CD4-positive, alpha-beta T cell treated with Interleukin-4 for 1 hour (primary cell): ENCODE measurements around the gene HIP1.
"Not testable (repeated sequence)": the region's sequence is repeated elsewhere in the genome, so short reads cannot be mapped to it uniquely, and the experiment has no call there.

Experiments
- DNase-seq, 2 donors: peaks; one replicate each; pipeline ENCODE4 v3.0.0-alpha.2; 2020 to 2022

The HIP1 gene

DNA sequence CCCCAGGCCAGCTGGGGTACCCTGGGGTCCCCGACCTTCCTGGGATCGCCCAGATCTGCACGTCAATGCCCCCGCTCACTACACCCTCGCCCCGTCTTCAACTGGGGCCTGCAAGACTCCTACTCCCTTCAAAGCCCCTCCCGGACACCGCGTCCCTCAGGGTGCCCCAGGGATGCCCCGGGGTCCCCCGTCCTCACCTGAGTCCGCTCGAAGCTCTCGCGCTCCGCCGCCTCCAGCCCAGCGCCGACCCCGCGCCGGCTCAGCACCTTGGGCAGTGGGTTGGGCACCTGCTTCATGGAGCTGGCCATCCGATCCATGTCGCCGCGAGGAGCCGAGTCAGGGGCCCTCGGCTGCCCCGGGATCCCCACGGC, at the start of gene HIP1:
TSS of gene HIP1 (minus strand) at position 338 of the 371 bp plus-strand sequence. CDS start at position 317, 21 bp downstream.
- no peak for DNase-seq

DNA sequence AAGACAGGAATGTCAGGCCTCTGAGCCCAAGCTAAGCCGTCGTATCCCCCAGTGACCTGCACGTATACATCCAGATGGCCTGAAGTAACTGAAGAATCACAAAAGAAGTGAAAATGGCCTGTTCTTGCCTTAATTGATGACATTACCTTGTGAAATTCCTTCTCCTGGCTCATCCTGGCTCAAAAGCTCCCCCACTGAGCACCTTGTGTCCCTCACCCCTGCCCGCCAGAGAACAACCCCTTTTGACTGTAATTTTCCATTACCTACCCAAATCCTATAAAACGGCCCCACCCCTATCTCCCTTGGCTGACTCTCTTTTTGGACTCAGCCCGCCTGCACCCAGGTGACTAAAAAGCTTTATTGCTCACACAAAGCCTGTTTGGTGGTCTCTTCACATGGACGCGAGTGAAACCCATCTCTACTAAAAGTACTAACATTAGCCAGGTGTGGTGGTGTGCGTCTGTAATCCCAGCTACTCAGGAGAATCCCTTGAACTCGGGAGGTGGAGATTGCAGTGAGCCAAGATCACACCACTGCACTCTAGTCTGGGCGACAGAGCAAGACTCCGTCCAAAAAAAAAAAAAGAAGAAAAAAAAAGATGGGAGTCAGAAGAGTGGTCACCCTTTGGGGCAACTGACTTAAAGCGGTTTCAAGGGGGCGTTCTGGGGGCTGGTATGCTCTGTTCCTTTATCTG, 49.6 kb upstream of the HIP1 start:
- not testable (repeated sequence) for DNase-seq

- not testable (repeated sequence) for DNase-seq
Observed at GRCh38 chr7:75783058-75783457, 44.3 kb upstream of the HIP1 start.

DNA sequence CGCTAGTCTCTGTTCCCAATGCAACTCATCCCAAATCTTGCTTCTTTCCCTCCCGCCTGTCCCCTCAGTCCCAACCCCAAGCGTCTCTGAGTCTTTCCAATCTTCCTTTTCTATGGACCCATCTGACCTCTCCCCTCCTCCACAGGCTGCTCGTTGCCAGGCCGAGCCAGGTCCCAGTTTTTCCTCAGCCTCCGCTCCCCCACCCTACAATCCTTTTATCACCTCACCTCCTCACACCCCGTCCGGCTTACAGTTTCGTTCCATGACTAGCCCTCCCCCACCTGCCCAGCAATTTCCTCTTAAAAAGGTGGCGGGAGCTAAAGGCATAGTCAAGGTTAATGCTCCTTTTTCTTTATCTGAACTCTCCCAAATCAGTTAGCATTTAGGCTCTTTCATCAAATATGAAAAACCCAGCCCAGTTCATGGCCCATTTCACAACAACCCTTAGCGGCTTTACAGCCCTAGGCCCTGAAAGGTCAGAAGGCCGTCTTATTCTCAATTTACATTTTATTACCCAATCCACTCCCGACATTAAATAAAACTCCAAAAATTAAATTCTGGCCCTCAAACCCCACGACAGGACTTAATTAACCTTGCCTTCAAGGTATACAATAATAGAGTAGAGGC, 42.0 kb upstream of the HIP1 start:
- not testable (repeated sequence) for DNase-seq

DNA sequence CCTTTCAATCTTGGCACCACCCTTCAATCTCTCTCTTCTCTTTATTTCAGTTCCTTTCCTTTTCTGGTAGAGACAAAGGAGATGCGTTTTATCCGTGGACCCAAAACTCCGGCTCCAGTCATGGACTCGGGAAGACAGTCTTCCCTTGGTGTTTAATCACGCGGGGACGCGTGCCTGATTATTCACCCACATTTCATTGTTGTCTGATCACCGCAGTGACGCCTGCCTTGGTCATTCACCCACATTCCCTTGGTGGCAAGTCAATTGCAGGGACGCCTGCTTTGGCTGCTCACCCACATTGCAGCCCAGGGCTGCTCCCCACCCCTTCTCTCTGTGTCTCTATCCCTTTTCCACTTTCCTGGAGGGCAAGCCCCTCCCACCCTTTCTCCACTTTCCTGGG, 40.8 kb upstream of the HIP1 start:
- DNase-seq: not testable (repeated sequence)

DNA sequence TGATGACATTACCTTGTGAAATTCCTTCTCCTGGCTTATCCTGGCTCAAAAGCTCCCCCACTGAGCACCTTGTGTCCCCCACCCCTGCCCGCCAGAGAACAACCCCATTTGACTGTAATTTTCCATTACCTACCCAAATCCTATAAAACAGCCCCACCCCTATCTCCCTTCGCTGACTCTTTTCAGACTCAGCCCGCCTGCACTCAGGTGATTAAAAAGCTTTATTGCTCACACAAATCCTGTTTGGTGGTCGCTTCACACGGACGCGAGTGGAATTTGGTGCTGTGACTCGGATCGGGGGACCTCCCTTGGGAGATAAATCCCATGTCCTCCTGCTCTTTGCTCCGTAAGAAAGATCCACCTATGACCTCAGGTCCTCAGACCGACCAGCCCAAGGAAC, 40.3 kb upstream of the HIP1 start:
- DNase-seq: not testable (repeated sequence)

DNA sequence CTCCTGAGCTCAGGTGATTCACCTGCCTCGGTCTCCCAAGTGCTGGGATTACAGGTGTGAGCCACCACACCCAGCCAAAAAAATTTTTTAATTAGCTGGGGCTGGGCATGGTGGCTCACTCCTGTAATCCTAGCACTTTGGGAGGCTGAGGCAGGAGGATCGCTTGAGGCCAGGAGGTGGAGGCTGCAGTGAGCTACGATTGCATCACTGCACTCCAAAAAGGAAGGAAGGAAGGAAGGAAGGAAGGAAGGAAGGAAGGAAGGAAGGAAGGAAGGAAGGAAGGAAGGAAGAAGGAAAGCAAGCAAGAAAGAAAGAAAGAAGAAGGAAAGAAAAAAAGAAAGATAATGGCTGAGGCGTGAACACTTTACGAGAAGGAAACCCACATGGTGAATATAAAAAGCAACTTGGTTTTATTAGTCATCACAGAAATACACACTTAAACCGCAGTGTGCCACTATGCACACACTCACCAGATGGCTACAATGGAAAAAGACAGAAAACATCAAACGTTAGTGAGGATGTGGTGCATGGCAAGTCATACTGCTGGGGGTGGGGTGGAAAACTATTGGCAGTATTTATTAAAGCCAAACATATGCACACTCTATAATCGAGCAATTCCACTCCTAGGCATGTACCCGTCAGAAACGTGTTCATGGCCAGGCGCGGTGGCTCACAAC, 37.7 kb upstream of the HIP1 start:
- DNase-seq: peak; percentile 18 to 64

GRCh38 chr7:75773958-75774357, 35.2 kb upstream of the HIP1 start:
- not testable (repeated sequence) for DNase-seq

DNA sequence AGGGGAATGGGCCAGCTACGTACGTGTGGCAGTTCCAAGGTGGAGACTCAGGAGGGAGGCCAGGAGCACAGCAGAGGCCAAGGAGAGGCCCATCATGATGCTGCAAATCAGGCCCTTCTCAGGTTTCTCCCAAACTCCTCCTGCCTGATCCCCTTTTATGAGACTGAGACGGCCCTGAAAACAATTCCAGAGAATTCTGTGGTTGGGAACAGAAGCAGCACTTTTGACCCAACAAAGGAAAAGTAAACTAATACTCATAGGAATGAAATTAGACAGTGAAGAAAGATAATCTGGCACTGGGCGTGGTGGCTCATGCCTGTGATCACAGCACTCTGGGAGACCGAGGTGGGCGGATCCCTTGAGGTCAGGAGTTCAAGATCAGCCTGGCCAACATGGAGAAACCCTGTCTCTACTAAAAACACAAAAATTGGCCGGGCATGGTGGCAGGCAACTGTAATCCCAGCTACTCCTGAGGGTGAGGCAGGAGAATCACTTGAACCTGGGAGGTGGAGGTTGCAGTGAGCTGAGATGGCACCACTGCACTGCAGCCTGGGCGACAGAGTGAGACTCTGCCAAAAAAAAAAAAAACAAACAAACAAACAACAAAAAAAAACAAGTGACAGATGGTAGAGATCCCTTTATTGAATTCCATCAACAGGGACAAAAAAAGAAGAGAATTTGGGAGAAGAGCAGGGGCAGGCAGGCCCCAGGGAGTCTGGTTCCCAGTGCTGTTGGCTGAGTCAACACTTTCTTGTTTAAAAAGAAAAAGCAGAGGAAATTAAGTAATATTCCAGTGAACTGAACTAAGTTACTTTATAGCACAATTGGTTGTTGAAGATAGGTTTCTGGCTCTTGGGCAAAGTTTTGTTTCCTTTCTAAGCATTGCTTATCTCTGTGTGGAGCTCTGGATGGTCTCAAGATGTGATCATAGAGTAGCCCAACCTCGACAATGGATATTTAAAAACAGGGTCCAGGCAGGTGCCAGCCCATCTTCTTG, 33.6 kb upstream of the HIP1 start, which contains the start of gene CCL26:
TSS of gene CCL26 (minus strand) at position 131 of the 997 bp plus-strand sequence. CDS start at position 96, 35 bp downstream.
- no peak for DNase-seq

GRCh38 chr7:75771224-75771623, 32.5 kb upstream of the HIP1 start:
- DNase-seq: no peak

- DNase-seq: peak in 1 of 2 donors; percentile 64
Observed at GRCh38 chr7:75762350-75762917, 23.7 kb upstream of the HIP1 start.

DNA sequence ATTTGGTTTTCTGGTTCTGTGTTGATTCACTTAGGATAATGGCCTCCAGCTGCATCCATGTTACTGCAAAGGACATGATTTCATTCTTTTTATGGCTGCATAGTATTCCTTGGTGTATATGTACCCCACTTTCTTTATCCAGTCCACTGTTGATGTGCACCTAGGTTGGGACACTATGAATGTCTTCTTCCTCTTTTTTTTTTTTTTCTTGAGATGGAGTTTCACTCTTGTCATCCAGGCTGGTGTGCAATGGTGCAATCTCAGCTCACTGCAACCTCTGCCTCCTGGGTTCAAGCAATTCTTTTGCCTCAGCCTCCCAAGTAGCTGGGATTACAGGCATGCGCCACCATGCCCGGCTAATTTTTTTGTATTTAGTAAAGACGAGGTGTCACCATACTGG, 23.1 kb upstream of the HIP1 start:
- not testable (repeated sequence) for DNase-seq

- no peak for DNase-seq
Observed at GRCh38 chr7:75758491-75758890, 19.8 kb upstream of the HIP1 start.

- no peak for DNase-seq
Observed at GRCh38 chr7:75757860-75758259, 19.1 kb upstream of the HIP1 start.

DNA sequence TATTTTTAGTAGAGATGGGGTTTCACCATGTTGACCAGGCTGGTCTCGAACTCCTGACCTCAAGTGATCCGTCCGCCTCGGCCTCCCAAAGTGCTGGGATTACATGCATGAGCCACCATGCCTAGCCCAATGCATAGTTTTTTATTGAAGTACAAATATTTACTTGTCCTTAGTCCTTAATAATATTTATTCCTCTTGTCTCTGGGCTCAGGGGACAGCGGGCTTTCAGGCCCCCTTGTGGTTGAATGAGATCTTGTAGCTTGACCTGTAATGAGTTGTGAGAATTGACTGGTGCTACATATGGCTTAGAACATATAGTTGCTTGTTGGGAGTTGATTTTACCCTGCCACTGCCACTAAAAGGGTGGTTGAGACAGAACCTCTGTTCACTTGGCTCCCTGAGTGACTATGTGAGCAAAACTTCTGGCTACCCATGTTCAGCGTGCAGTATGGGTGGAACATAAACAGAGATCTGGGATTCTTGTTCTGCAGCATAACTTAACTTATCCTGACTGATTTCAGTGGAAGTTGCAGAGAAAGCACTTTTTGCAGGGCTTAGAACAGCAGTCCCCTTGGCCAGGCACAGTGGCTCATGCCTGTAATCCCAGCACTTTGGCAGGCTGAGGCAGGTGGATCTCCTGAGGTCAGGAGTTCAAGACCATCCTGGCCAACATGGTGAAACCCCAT, 18.4 kb upstream of the HIP1 start:
- peak; percentile 19 to 25 for DNase-seq

GRCh38 chr7:75756206-75756990, 17.7 kb upstream of the HIP1 start:
- no peak for DNase-seq

- DNase-seq: no peak
Observed at GRCh38 chr7:75743455-75743859, 4.7 kb upstream of the HIP1 start.

DNA sequence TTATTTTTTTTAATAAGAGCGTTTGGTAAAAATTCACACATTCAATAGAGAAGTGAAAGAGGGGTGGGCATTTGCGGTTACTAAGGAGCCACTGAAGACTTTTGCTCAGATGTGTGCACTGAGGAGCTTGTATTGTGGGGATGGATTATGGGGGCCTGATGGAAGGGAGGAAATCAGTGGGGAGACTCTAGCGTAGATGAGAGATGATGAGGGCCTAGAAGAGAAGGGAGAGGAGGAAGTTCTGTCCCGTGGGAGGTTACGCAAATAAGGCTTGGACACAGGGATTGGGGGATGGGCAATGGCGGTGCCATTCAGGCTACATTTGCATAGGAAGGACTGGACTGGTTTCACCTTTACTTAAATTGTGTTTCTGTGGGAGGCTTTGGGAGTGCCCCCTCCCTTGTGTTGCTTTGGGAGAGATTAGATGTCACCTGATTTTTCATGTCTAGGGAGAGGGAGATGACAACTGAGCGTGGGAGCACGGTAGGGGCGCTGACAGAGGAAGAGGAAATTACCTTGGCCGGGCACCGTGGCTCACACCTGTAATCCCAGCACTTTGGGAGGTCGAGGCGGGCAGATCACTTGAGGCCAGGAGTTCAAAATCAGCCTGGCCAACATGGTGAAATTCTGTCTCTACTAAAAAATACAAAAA, 2.2 kb upstream of the HIP1 start:
- peak in 1 of 2 donors; percentile 44 for DNase-seq

DNA sequence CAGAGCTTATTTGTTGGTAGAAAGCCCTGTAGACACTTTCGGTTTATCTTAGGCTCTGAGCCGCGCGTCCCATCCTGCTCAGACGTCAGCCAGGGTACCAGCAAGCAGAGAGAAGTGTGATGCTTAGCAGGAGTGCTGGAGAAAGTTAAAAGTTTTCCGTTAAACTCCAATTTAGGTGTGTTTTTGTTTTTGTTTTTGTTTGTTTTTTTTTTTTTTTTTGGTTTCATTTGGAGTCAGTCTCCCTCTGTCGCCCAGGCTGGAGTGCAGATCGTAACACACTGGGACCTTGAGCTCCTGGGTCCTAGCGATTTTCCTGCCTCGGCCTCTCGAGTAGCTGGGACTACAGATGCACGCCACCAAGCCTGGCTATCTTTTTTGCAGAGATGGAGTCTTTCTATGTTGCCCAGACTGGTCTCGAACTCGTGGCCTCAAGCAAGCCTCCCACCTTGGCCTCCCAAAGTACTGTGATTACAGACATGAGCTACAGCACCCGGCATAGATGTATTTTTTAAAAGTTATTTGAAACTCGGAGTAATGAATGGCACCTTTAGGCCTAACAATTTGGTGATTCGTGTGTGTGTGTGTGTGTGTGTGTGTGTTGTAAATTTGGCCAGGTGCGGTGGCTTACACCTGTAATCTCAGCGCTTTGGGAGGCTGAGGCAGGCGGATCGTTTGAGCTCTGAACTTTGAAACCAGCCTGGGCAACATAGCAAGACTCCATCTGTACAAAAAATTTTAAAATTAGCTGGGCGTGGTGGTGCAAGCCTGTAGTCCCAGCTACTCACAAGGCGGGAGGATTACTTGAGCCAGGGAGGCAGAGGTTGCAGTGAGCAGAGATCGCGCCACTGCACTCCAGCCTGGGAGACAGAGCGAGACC, 1.3 kb upstream of the HIP1 start:
- no peak for DNase-seq
